HG03064 (cell line): ENCODE data around the gene VSTM4.

ENCODE experiments used
- ATAC-seq: cut with Tn5 transposase; IDR thresholded peaks from one replicate; pipeline ENCODE4 v1.9.1; 2021; ENCODE audit warnings: low read depth; ENCODE audit not compliant: unreplicated experiment

The VSTM4 gene

DNA sequence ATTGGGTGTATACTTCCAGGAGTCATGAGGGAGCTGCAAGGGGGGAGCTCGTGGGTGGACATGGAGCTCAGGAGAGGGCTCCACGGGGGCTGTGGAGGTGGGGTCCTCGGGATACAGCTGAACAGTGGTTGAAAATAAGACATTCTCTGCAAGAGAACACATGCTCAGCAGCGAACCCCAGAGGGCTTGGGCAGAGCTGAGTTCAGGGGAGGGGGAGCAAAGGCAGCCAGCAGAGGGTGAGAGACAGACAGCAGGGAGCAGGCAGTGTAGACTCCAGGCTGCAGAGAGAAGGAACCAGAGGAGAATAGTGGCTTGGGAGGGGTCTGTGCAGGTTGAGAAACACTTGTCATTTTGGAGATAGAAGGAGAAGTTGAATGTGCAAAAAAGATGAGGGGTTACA is 102.7 kb downstream of the VSTM4 start:
- ATAC-seq = no peak

DNA sequence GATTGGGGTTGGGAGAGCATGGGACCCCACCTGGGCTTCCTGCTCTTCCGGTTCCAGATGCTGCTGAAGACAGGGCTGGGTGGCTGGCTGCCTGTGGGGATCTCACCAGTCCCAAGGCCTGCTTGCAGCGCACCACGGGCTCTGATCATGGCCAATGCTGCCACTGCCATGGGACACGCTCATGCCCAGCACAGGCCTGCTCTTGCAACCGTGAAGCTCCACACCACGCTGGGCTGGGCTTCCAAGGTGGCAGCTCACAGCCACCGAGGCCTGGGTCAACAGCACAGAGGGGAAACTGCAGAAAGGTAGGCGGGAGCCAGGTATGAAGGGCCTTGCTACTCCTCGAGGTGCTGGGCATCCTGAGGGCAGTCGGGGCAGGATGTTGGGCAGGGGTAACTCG is 103.6 kb downstream of the VSTM4 start:
- ATAC-seq = no peak

DNA sequence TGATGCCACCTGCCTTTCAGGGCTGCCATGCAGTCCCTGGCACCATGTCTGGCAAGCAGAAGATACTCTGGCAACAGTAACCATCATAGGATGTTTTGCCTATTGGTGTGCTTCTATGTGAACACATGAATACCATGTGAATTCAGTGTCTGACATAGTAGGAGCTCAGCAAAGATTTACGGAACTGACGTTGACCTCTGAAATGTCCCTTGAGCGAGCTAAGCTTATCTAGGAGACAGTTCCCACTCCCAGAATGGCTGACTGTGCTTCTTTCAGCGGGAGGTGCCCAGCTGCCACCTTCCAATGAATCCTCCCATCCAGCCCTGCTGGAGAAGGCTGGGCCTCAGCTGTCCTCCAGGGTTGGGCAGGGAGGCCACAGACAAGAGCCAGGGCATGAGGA is 104.5 kb downstream of the VSTM4 start:
- no peak for ATAC-seq

DNA sequence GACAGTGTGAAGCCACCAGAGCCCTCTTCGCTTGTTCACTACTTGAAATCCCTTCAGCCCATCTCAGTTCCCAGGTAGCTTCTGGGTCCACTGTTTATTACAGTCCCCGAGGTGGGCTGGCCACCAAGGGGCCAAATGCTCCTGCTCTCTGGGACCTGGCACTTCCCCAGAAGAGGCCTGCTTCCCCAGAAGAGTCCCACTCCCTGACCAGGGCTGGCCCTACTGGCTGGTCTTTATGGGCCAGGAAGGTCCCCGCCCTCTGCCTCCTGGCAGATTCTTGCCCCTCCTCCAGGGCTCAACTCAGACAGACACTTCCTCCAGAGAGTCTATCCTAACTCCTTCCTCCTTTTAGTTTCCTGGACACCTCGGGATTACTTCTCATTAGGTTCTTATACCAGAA is 105.0 kb downstream of the VSTM4 start:
- no peak for ATAC-seq

DNA sequence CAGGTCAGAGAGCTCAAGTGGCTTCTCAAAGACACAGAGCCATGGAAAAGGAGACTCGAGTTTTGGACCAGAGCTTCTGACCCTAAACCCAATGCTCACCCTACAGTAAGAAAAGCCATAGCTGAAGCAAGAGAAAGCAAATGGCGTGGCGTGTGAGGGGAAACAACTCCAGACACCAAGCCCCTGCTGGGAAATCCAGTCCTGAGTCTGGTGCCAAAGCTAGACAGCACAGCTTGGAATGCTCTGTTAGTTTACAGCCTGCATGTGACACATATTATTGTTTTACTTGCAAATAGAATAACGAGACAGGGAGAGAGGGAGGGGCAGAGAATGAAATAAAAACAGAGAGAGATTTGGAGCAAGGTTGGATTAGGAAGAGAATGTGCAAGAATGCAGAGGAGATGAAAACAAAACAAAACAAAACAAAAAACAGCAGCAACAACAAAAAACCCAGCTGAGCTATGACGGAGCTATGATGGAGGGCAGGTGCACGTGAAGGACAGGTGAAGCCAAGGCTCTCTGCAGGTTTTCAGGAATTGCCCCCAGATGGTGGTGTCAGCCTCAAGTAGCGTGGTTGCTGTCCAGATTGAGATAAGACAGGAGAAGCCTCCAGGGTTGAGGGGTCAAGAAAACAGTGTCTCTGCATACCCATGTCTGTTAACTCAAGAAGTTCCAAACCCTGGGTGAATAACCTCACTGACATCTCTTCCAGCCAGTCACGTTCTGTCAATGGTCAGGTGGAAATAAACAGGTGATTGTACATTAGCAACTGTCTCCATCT is 105.9 kb downstream of the VSTM4 start:
- no peak for ATAC-seq

DNA sequence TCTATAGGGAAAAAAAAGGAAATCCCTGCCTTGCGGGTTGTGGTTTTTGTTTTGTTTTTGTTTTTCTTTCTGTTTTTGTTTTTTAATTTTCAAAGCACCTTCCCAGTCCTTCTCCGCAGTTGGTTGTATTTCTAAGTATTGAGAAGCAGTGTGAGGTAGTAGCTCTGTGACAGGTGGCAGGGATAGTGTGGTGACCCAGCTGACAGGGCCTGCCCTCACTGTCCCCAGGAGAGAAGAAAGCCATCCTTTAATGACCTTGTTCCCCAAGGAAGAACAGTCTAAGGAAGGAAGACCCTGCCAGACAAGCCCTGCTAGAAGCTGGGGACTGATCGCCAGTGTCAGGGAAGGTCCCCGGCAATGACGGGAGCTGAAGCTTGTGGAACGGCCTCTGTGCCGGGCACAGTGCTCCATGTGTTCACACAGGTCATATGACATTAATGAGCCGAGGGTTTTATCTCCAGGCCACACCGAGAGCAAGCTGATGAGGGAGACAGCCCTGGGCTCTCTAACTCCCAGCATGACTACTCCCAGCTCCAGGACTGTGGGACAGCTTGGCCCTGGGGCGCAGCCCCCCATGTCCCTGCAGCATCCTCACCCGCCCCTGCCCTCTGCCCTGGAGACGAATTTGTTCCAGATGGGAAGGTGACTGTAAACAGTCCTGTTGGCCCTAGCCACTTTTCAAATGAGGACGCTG is 106.7 kb downstream of the VSTM4 start:
- ATAC-seq = no peak

DNA sequence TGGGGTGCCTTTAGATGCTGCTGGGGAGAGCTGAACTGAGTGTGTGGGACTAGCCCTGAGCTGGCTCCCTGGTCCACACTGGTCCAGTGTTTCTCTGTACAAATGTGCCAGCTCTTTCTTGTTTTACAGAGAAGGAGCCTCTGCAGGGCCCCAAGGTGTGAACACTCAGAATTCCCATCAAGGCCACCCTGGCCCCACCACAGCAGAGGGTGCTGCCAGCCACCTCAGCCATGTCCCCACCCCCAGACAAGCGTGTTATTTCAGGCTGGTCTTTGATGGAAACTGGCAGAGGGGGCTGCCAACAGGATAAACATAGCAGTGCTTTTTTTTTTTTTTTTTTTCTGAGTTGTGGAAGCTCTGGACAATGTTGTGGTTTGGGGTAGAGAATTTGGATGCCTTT is 107.2 kb downstream of the VSTM4 start:
- ATAC-seq = no peak

DNA sequence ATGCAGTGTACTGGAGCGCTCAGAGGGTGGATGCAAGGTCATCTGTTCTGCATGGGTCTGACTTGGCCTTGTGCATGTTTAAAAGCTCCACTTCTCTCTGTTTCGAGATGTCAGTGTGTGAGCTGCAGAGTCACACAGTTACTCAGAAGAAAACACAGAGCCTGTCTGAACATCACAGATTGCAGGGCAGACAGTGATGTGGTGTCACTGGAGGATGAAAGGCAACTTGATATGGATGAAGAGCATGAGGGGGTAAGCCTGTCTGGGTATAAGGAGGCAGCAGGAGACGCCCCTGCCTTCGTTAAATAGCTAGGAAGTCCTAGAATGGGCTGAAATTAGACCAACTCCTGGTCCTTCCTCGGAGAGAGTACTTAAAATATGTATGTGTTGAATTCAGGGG is 108.2 kb downstream of the VSTM4 start:
- ATAC-seq = no peak

DNA sequence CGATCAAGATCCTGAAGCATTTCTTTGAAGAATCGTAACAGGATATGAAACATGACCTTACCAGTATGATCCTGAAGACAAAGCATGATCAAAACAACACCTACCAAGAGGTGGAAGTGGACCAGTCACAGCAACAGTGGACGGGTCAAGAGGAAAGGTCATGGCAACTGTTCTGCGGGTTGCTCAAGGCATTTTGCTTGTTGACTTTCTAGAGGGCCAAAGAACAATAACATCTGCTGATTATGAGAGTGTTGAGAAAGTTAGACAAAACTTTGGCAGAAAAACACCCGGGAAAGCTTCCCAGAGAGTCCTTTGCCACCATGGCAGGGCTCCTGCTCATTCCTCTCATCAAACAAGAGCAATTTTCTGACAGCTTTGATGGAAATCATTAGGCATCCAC is 110.1 kb downstream of the VSTM4 start:
- ATAC-seq = no peak

DNA sequence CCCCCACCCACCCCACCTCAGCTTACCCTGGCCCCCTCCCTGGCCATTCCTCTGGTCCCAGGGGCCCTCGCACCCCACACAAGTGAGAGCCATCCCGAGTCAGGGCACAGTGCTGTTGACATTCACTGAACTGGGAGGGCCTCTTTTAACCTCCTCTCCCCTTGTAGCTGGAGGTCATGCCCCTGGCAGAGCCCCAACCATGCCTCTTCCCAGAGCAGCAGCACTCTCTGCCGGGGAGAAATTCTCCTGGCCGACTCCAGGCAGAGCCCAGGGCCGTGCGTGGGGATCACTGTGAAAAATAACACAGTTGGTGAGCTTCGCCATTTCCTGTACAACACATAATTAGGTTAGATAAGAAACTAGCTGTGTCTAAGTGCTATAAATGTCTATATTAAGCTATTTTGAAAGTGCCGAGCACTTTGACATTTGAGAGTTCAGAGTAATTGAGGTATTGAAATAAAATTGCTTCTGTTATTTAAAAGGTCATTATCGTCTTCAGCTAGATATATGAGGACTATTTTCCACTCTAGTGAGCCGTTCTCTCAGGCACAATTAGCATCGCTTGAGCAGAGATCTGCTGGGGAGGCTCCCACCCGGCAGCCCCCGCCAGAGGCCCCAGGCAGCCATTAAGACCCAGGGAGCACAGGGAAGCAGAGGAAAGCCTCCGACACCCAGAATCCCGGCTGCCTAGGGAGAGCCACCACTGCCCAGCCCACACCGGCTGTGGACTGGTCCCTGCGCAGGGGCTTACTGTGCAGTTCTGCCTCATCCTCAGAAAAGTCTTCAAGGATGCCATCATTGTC is 113.3 kb downstream of the VSTM4 start:
- ATAC-seq = no peak

DNA sequence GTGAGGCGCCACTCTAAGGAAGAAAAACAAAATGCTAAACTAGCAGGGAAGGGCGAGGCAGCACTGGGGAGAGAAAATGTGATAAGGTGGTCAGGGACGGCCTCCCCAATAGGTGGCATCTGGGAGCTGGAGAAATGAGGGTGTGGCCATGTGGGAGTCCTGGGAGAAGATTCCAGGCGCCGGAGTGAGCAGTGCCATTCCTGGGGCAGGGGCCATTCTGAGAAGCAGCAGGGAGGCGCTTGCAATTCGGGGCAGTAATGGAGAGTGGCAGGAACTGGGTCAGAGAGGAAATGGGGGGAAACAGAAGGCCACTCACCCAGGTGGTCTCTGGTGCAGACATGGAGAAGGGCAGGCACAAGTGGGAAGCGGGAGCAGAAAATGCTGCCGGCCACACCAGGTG is 113.9 kb downstream of the VSTM4 start:
- ATAC-seq = no peak

DNA sequence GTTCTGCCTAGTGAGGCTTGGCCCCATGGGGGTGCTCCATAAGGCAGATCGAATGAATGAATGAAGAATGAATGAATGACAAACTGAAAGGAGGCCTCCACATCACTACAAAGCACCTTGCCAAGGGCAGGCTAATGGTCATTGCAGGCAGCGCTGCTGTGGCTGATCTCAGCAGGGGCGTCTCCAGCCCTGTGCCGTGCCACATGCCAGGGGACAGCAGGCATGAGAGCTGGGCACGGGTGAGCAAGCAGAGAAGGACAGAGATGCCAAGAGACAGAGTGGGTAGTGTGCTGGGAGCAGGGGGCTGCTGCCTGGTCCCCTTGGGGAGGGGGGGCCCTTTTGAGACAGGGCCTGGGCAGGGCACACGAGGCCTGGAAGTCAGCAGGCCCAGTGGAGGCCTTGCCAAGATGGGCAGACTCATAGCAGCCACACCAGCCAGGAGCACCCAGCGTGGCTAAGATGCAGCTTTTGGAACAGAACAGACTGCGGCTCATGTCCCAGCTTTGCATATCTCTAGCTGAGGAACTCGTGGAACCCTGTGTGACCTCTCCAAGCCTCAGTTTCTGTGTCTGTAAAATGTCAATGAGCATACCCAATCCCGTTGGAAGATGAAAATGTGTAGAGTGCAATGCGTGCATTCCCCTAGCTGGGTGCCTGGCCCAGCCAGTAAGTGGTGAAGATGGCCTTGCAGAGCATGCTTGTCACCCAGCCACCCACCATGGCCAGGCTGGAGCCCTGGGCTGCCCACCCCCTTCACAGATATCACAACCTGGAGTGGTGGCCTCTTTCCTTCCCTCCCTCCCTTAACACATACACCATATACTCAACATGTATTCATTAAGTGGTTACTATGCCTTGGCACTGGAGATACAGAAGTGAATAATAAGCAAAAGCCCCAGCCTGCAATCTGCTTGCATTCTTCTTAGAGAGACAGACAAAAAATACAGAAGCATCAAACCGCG is 114.6 kb downstream of the VSTM4 start:
- no peak for ATAC-seq

DNA sequence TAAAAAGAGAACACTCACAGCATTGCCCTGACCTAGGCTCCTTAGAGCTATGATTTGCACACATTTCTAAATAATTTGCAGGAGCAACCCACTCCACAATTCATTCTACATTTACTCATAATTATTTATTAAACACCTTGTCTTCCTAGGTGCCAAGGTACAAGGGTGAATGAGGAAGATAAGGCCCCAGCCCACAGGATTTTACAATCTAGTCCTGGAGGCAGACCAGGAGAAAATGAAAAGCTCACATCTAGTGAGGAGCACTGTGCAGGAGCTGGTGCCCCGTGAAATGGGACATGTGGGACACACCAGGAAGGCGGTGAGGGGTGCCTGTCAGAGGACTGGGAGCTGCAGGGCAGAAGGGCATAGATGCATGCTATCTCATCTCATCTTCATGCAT is 116.0 kb downstream of the VSTM4 start:
- no peak for ATAC-seq

DNA sequence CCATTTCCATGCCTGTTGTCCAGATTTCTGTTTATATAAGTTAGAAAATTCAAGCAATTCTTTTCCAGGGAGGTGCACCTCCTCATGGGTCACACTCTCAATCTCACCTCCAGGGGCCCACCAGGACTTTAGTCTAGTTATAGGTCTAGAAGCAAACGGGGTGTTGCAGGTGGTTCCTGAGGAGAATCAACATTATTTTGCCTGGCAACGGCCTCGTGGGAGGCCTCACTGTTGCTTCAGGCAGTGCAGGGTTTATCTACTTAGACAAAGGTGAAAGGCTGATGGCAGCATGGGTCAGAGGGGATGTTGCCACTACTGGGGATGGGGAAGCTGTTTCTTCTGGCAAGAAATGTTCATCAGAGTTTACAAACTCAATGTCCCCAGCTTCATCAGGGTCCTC is 119.0 kb downstream of the VSTM4 start:
- ATAC-seq = no peak

DNA sequence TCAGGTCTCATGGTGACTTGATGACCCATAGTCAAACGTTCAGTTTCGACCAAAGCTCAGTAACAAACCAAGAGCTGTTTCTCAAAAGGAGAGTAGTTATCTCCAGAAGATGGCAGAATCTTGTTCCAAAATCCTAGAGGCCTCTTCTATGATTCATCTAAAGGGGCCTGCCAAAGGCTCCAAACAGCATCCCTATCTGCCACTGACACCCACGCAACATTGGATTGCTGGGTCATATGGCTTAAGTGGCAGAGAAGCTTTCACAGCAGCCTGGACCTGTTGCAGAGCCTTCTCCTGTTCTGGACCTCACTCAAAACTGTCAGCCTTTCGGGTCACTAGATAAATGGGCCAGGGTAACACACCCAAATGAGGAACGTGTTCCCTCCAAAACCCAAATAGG is 121.7 kb downstream of the VSTM4 start:
- no peak for ATAC-seq

DNA sequence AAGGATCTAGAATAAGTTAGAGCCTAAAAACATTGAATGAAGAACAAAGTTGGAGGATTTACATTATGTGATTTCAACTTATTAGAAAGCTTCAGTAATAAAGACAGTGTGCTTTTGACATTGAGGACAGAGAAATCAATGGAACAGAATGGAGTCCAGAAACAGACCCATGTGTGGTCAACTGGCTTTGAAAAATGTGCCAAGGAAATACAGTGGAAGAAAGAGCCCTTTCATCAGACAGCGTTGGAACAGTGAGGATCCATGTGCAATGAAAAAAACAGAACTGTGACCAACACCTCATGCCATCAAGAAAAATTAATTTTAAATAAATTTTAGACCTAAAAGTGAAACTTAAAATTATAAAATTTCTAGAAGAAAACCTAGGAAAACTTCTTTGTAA is 125.1 kb downstream of the VSTM4 start:
- no peak for ATAC-seq

DNA sequence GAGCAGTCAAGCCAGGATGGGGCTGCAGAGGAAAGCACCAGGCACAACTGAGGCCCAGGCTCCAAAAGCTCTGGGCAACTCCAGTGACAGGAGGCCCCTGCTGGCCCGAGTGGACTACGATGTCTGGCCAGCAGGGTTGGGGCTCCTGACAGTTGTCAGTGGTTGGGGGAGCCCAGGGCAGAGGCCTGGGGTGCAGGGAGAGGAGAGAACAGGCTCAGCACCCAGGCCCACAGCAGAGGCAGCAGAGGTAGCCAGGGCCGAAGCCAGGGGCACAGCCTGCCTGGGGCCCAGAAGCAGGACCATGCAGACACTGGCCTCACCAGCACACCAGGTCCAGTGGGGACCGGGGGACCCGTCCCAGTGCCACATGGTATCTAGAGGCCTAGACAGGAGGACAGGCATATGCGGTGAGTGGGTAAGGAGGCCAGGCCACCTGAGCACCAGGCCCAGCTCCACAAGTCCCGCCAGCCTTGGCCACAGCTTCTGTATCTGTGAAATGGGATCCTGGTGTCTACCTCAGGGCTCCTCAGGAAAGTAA is 129.6 kb downstream of the VSTM4 start:
- ATAC-seq = no peak

DNA sequence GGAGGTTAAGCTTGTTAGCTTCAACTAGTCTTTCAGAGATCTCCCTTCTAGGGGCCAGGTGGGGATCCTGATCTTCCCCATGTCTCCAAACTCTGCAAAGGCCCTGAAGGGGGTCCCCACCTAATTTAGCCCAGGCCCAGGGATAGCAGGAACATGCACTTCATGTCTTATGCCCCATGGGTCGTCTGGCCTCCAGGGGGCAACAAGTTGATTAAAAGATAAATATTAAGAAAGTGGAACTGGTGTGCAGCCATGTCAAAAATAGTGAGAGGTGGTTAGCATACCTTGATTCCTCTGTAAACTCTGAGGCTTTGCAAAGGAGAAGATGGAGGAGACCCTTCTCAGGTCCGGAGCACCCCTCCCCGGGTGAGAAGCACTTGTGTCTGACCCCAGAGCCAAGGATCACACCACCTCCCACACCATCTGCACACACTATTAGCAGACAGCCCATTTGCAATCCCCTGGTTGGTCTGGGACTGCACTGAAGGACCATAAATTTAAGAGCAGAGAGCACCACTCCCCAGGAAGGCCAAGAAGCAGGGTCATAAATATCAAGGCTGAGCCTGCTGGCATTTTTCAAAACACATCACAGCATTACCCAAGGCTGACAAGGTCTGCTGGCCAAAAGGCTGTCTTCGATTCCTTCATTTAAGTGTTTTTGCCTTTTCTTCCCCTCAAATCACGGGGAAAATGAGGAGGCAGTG is 131.5 kb downstream of the VSTM4 start:
- ATAC-seq = no peak

DNA sequence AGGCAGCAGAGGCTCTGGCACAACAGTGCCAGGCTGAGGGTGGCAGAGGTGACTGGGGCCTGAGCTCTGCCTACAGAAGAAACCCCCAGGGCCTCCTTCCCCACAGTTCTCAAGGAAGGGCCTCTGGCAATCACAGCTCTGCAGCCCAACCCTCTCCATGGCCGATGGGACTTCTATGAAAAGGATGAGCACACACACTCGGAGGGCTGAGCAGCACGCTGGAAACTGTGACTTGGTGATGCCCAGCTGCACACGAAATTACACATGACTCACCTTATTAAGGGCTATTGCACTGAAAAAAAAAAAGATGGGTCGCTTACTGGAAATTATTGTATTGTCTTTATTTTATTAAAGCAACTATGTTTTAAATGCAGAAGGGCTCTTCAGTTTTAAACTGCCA is 132.7 kb downstream of the VSTM4 start:
- no peak for ATAC-seq
